Measurements from ENCODE around the gene F2RL3. TPM values are rescaled to one million over a fixed set of nuclear protein-coding genes. Genes with fewer than 3 reads are reported as not detected.

F2RL3 gene
- total RNA-seq, 2 donors from 2014 or later = 5.9 to 6.4 TPM

- no peak overlapping the region for H3K4me3 ChIP-seq
- TF ChIP-seq CTCF (IDR thresholded peaks at IDR 0.05) = no peak
- peaks cover 0 to 10% of the 10 kb centered on the region in 2 donors for H3K4me1 ChIP-seq
- DNase-seq (ENCODE audit: low spot score) = no peak
- H3K36me3 ChIP-seq = peaks cover 30% of the 10 kb centered on the region
- H3K27ac ChIP-seq = no peak overlapping the region
- no peaks in the 10 kb centered on the region for H3K27me3 ChIP-seq
- H3K9me3 ChIP-seq = peaks cover 0 to 17% of the 10 kb centered on the region in 2 donors
Observed at GRCh38 chr19:16882146-16882545, 6.7 kb upstream of the F2RL3 start.

DNA sequence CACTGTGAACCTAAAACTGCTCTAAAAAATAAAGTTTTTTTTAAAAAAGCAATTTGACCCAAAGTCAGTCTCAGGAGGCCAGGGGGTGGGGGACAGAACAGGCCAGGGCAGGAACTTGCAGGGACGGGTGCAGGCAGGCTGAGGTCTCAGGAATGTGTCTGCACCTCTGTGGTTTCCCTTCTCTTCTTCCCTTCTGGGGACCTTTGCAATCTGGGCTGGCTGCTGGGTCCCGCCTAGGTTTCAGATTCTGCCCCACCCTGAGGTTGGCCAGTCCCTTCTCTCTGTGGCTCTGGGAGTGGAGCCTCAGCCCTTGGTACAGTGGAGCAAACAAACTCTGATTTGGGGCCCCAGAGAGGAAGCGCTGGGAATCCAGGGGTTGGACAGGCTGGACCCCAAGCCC lies 5.3 kb upstream of the F2RL3 start:
- Histone ChIP-seq H3K27me3 (no peaks in the 10 kb centered on the region), H3K27ac (no peak overlapping the region), H3K4me1 (peaks cover 0 to 21% of the 10 kb centered on the region in 2 donors), H3K36me3 (peaks cover 16% of the 10 kb centered on the region), H3K4me3 (no peak overlapping the region), H3K9me3 (peaks cover 0 to 17% of the 10 kb centered on the region in 2 donors)
- no peak for TF ChIP-seq CTCF (IDR thresholded peaks at IDR 0.05)
- DNase-seq (ENCODE audit: low spot score) = no peak

DNA sequence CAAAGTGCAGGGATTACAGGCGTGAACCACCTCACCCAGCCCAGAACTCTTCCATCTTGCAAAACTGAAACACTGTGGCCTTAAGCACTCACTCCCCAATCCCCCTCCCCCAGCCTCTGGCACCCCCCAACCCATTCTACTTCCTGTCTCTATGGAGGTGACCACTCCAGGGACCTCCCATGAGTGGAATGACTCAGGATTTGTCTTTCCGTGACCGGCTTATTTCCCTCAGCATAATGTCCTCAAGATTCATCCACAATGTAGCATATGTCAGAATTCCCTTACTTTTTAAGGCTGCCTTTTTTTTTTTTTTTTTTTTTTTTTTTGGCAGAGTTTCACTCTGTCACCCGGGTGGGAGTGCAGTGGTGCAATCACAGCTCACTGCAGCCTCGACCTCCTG lies 3.6 kb upstream of the F2RL3 start:
- Histone ChIP-seq H3K9me3 (peaks cover 0 to 17% of the 10 kb centered on the region in 2 donors), H3K4me3 (no peak overlapping the region), H3K27me3 (no peaks in the 10 kb centered on the region), H3K4me1 (peaks cover 0 to 37% of the 10 kb centered on the region in 2 donors), H3K36me3 (no peaks in the 10 kb centered on the region), H3K27ac (peak overlapping the region in 1 of 2 donors; percentile 79)
- DNase-seq (ENCODE audit: low spot score) = no peak
- TF ChIP-seq CTCF (IDR thresholded peaks at IDR 0.05) = no peak

DNA sequence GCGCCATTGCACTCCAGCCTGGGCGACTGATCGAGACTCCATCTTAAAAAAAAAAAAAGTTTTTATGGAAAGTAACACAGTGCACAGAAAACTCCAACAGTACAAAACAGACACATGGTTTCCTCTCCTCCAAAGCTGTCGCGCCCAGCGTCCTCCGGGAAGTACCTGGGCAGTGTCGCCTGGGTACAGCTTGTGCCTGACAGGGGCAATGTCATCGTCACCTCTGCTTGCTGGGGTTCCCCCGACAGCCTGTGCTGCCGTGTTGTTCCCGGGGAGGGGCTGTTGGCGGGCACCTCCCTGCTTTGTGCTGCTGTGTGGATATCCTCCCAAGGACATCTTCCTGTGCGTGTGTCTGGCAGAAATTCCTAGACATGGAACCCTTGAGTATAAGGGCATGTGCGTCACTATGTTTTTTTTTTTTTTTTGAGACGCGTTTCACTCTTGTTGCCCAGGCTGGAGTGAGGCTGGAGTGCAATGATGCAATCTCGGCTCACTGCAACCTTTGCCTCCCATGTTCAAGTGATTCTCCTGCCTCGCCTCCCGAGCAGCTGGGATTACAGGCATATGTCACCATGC lies 2.4 kb upstream of the F2RL3 start:
- Histone ChIP-seq H3K27me3 (no peaks in the 10 kb centered on the region), H3K36me3 (no peaks in the 10 kb centered on the region), H3K4me3 (no peak overlapping the region), H3K4me1 (peaks cover 0 to 38% of the 10 kb centered on the region in 2 donors), H3K27ac (peak overlapping the region; percentile 64 to 79), H3K9me3 (peaks cover 0 to 12% of the 10 kb centered on the region in 2 donors)
- no peak for TF ChIP-seq CTCF (IDR thresholded peaks at IDR 0.05)
- DNase-seq (ENCODE audit: low spot score) = peak; percentile 87

GRCh38 chr19:16887353-16888265 lies 1.2 kb upstream of the F2RL3 start:
- DNase-seq (ENCODE audit: low spot score) = no peak
- Histone ChIP-seq H3K4me3 (no peak overlapping the region), H3K27ac (peak overlapping the region; percentile 64 to 69), H3K4me1 (peaks cover 0 to 38% of the 10 kb centered on the region in 2 donors), H3K27me3 (no peaks in the 10 kb centered on the region), H3K36me3 (no peaks in the 10 kb centered on the region), H3K9me3 (peaks cover 0 to under 1% of the 10 kb centered on the region in 2 donors)
- no peak for TF ChIP-seq CTCF (IDR thresholded peaks at IDR 0.05)

All from right atrium auricular region (tissue), 2 donors.